Mesendoderm (in vitro differentiated cells): ENCODE data around the gene SPDYE18. TPM values are rescaled to one million over a fixed set of nuclear protein-coding genes. Genes with fewer than 3 reads are reported as not detected.
"Not testable (repeated sequence)": the region's sequence is repeated elsewhere in the genome, so short reads cannot be mapped to it uniquely, and the experiment has no call there.

Source experiments
- DNase-seq: peaks from one replicate; pipeline ENCODE4 v3.0.0; 2013
- H2AK5ac ChIP-seq: 2 replicates; pipeline ENCODE4 v1.6.1; 2013; ENCODE audit warnings: low read length, inconsistent platforms
- H2BK120ac ChIP-seq: 2 replicates; pipeline ENCODE4 v1.6.1; 2013; ENCODE audit warnings: low read depth, mild to moderate bottlenecking, low read length, moderate library complexity, mixed read lengths
- H2BK15ac ChIP-seq: replicated peaks from 2 replicates; pipeline ENCODE4 v1.6.1; 2013; ENCODE audit warnings: low read depth, mild to moderate bottlenecking, moderate library complexity
- H2BK5ac ChIP-seq: 2 replicates; pipeline ENCODE4 v1.6.1; 2013; ENCODE audit warnings: low read length, inconsistent platforms
- H3K18ac ChIP-seq: 2 replicates; pipeline ENCODE4 v1.6.1; 2013; ENCODE audit warnings: mild to moderate bottlenecking, low read length, mixed read lengths
- H3K23ac ChIP-seq: one replicate; pipeline ENCODE4 v1.6.1; 2013; ENCODE audit warnings: low read length
- H3K27ac ChIP-seq: 2 replicates; pipeline ENCODE4 v1.5.1; 2013; ENCODE audit warnings: low read depth, mild to moderate bottlenecking, inconsistent platforms, low read length, moderate library complexity
- H3K27me3 ChIP-seq: 2 replicates; pipeline ENCODE4 v1.6.1; 2013; ENCODE audit warnings: low read length, control low read depth, mild to moderate bottlenecking, inconsistent platforms; ENCODE audit not compliant: insufficient read depth, poor library complexity
- H3K36me3 ChIP-seq: 2 replicates; pipeline ENCODE4 v1.6.1; 2013; ENCODE audit warnings: low read length, inconsistent platforms; ENCODE audit not compliant: control insufficient read depth, insufficient read depth
- H3K4ac ChIP-seq: one replicate; pipeline ENCODE4 v1.6.1; 2013; ENCODE audit warnings: low read depth, mild to moderate bottlenecking, low read length, moderate library complexity
- H3K4me1 ChIP-seq: 2 replicates; pipeline ENCODE4 v1.6.1; 2013; ENCODE audit warnings: low read depth, low read length, inconsistent platforms; ENCODE audit not compliant: control insufficient read depth
- H3K4me2 ChIP-seq: 2 replicates; pipeline ENCODE4 v1.6.1; 2013; ENCODE audit warnings: low read length
- H3K4me3 ChIP-seq: 2 replicates; pipeline ENCODE4 v1.5.1; 2013; ENCODE audit warnings: mild to moderate bottlenecking, low read length
- H3K56ac ChIP-seq: one replicate; pipeline ENCODE4 v1.6.1; 2013; ENCODE audit warnings: low read length
- H3K79me1 ChIP-seq: 2 replicates; pipeline ENCODE4 v1.6.1; 2013; ENCODE audit warnings: low read length, inconsistent platforms
- H3K79me2 ChIP-seq: 2 replicates; pipeline ENCODE4 v1.6.1; 2013; ENCODE audit warnings: mild to moderate bottlenecking, low read length; ENCODE audit not compliant: control insufficient read depth, insufficient read depth
- H3K9ac ChIP-seq: 2 replicates; pipeline ENCODE4 v1.6.1; 2013; ENCODE audit warnings: low read length, inconsistent platforms
- H4K5ac ChIP-seq: one replicate; pipeline ENCODE4 v1.6.1; 2013; ENCODE audit warnings: low read length
- H4K8ac ChIP-seq: one replicate; pipeline ENCODE4 v1.6.1; 2013; ENCODE audit warnings: low read depth, mild to moderate bottlenecking, control low read depth, low read length, moderate library complexity
- WGBS: extraction: QIAGEN DNeasy Blood & Tissue Kit; methylation state at CpG from one replicate; pipeline ENCODE4 v1.1.7; 2013; ENCODE audit warnings: low lambda C conversion rate, missing lambda C conversion rate; ENCODE audit not compliant: insufficient coverage; ENCODE audit errors: extremely low coverage; 5-methylcytosine and 5-hydroxymethylcytosine counted together
- small RNA-seq: library from polyadenylated mRNA; stranded (forward); fragments of <200 nt; extraction: miRNeasy Mini kit (QIAGEN cat#:217004); gene quantifications from one replicate; pipeline ENCODE3, GENCODE V24; 2013; ENCODE audit not compliant: insufficient read depth

SPDYE18 gene

GRCh38 chr7:77004151-77004550, 58.2 kb downstream of the SPDYE18 start:
- not testable (repeated sequence) for H2AK5ac ChIP-seq, H4K5ac ChIP-seq, H2BK5ac ChIP-seq, DNase-seq, H4K8ac ChIP-seq, H3K9ac ChIP-seq, H3K36me3 ChIP-seq, H3K79me1 ChIP-seq, H3K4ac ChIP-seq, H2BK15ac ChIP-seq, H2BK120ac ChIP-seq, H3K27me3 ChIP-seq, H3K4me2 ChIP-seq, H3K23ac ChIP-seq, H3K79me2 ChIP-seq, H3K4me3 ChIP-seq, H3K56ac ChIP-seq, H3K4me1 ChIP-seq, H3K27ac ChIP-seq, H3K18ac ChIP-seq
- no CpG with 5 or more reads among the region's 18 CpGs for WGBS

GRCh38 chr7:77003241-77003640, 59.1 kb downstream of the SPDYE18 start:
- H3K4me2 ChIP-seq, H3K79me1 ChIP-seq, H3K56ac ChIP-seq, H4K5ac ChIP-seq, H2BK15ac ChIP-seq, H2BK5ac ChIP-seq, H3K4ac ChIP-seq, H3K4me1 ChIP-seq, H2AK5ac ChIP-seq, H3K79me2 ChIP-seq, H4K8ac ChIP-seq, H3K9ac ChIP-seq, H3K27me3 ChIP-seq, DNase-seq, H3K4me3 ChIP-seq, H3K36me3 ChIP-seq, H3K18ac ChIP-seq, H3K27ac ChIP-seq, H3K23ac ChIP-seq, H2BK120ac ChIP-seq: not testable (repeated sequence)
- no CpG with 5 or more reads among the region's 10 CpGs for WGBS

DNA sequence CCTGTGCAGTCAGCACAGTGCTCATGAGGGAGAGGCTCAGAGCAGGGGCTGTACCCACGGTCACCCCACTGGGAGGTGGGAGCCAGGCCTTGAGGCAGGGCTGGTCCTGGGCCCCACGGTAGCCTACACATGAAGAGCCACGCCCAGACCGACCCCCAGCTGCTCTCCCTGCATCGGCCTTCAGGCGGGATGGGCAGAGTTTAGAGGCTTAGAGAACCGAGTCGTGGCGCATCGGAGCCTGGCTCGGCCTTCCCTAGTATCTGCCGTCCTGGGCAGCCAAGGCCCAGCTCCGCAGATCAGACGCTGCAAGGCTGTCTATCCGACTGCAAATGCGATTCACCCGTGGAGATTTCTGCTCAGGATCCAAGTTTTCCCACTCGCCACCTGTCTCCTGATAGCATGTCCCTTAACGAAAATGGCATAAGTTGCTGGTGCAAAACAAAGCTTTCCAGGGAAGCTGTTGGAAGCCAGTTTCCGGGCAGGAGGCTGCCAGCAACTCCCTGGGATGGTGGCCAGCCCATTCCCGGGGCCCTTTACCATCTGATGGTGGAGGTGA, 59.6 kb downstream of the SPDYE18 start:
- no CpG with 5 or more reads among the region's 21 CpGs for WGBS
- not testable (repeated sequence) for H3K27me3 ChIP-seq, H3K27ac ChIP-seq, H4K5ac ChIP-seq, H3K23ac ChIP-seq, H3K79me2 ChIP-seq, H3K79me1 ChIP-seq, DNase-seq, H3K4me3 ChIP-seq, H2BK15ac ChIP-seq, H3K9ac ChIP-seq, H3K36me3 ChIP-seq, H2BK5ac ChIP-seq, H3K56ac ChIP-seq, H2AK5ac ChIP-seq, H3K18ac ChIP-seq, H3K4me1 ChIP-seq, H3K4ac ChIP-seq, H4K8ac ChIP-seq, H3K4me2 ChIP-seq, H2BK120ac ChIP-seq

DNA sequence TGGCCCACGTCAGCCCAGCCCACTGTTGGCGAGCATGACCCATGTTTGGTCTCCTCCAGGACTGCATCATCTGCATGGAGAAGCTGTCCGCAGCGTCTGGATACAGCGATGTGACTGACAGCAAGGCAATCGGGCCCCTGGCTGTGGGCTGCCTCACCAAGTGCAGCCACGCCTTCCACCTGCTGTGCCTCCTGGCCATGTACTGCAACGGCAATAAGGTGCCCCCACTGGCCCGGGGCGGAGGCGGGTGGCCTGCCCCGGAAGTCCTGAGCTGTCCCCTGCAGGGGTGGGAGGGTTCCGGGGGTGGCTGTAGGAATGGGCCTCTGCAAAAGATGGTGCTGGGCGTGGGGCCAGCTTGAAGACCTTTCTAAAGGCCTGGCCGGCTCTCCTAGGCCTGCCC, 60.3 kb downstream of the SPDYE18 start:
- not testable (repeated sequence) for H3K56ac ChIP-seq, H3K4ac ChIP-seq, H3K9ac ChIP-seq, H3K79me2 ChIP-seq, H4K8ac ChIP-seq, H3K18ac ChIP-seq, H3K4me3 ChIP-seq, H2BK5ac ChIP-seq, H3K4me1 ChIP-seq, H2BK15ac ChIP-seq, H2BK120ac ChIP-seq, H3K36me3 ChIP-seq, H2AK5ac ChIP-seq, H3K23ac ChIP-seq, H3K27ac ChIP-seq, H3K27me3 ChIP-seq, H3K4me2 ChIP-seq, H3K79me1 ChIP-seq, H4K5ac ChIP-seq, DNase-seq
- WGBS: no CpG with 5 or more reads among the region's 15 CpGs

Small RNAs within 50 kb of the gene (small RNA-seq; reads per million reads assigned to genes)
- not detected for gene RF00019
